Uterus (tissue), 2 donors: Measurements from ENCODE around the gene PLXDC2.

Source experiments
- CTCF ChIP-seq, 4 experiments: fragments of 200-600 bp in 2 of 4; fragments of 450-650 bp in 2 of 4; sonication (generic) in 2 of 4; IDR thresholded peaks; one replicate each; pipeline ENCODE4 v1.5.1; 2016 to 2019; ENCODE audit warnings: antibody characterized with exemption in 4 of 4, mild to moderate bottlenecking in 2 of 4, moderate library complexity in 1 of 4
- POLR2A ChIP-seq, 2 donors: fragments of 450-650 bp; IDR thresholded peaks; one replicate each; pipeline ENCODE4 v1.6.1; 2016; ENCODE audit warnings: antibody characterized with exemption in 2 of 2, mild to moderate bottlenecking in 1 of 2, moderate library complexity in 1 of 2

- TF ChIP-seq CTCF (IDR thresholded peaks at IDR 0.05), result no peak
- no peak for TF ChIP-seq POLR2A (IDR thresholded peaks at IDR 0.05)
Measured at GRCh38 chr10:19966751-19967150, 150.5 kb downstream of the PLXDC2 start.
